Measurements from ENCODE around the gene RTP2.

Gene RTP2

GRCh38 chr3:187679638-187680396, 22.5 kb downstream of the RTP2 start:
- in situ Hi-C loops (cut with HindIII; ENCODE audit: low sequenced_read_pairs) = loop anchor here (5.0 kb wide), 1 partner anchor 358 kb away; no protein-coding TSS in a partner anchor

GRCh38 chr3:187678726-187679268, 23.6 kb downstream of the RTP2 start:
- in situ Hi-C loops (cut with HindIII; ENCODE audit: low sequenced_read_pairs) = no loop called here

GRCh38 chr3:187677604-187678003, 24.8 kb downstream of the RTP2 start:
- in situ Hi-C loops (cut with HindIII; ENCODE audit: low sequenced_read_pairs) = no loop called here

- in situ Hi-C loops (cut with HindIII; ENCODE audit: low sequenced_read_pairs) = no loop called here
Observed at GRCh38 chr3:187673012-187673411, 29.3 kb downstream of the RTP2 start.

GRCh38 chr3:187669675-187670504, 32.5 kb downstream of the RTP2 start, which contains the start of gene SST:
SST (minus strand) TSS chr3:187670394; CDS start chr3:187670291, 103 bp downstream.
- in situ Hi-C loops (cut with HindIII; ENCODE audit: low sequenced_read_pairs) = no loop called here

GRCh38 chr3:187667526-187667925, 34.8 kb downstream of the RTP2 start:
- in situ Hi-C loops (cut with HindIII; ENCODE audit: low sequenced_read_pairs) = no loop called here

GRCh38 chr3:187665764-187666402, 36.5 kb downstream of the RTP2 start:
- in situ Hi-C loops (cut with HindIII; ENCODE audit: low sequenced_read_pairs) = no loop called here

- in situ Hi-C loops (cut with HindIII; ENCODE audit: low sequenced_read_pairs) = no loop called here
Observed at GRCh38 chr3:187665010-187665409, 37.3 kb downstream of the RTP2 start.

GRCh38 chr3:187662848-187663409, 39.4 kb downstream of the RTP2 start:
- in situ Hi-C loops (cut with HindIII; ENCODE audit: low sequenced_read_pairs) = no loop called here

GRCh38 chr3:187661267-187661666, 41.1 kb downstream of the RTP2 start:
- in situ Hi-C loops (cut with HindIII; ENCODE audit: low sequenced_read_pairs) = no loop called here

GRCh38 chr3:187651282-187651681, 51.1 kb downstream of the RTP2 start:
- in situ Hi-C loops (cut with HindIII; ENCODE audit: low sequenced_read_pairs) = no loop called here
